SW480 (cell line): ENCODE results near the gene EMILIN3.

Experiments
- DNase-seq: peaks from one replicate; pipeline ENCODE4 v3.0.0-alpha.2; 2016; ENCODE audit warnings: low spot score

EMILIN3 gene

DNA sequence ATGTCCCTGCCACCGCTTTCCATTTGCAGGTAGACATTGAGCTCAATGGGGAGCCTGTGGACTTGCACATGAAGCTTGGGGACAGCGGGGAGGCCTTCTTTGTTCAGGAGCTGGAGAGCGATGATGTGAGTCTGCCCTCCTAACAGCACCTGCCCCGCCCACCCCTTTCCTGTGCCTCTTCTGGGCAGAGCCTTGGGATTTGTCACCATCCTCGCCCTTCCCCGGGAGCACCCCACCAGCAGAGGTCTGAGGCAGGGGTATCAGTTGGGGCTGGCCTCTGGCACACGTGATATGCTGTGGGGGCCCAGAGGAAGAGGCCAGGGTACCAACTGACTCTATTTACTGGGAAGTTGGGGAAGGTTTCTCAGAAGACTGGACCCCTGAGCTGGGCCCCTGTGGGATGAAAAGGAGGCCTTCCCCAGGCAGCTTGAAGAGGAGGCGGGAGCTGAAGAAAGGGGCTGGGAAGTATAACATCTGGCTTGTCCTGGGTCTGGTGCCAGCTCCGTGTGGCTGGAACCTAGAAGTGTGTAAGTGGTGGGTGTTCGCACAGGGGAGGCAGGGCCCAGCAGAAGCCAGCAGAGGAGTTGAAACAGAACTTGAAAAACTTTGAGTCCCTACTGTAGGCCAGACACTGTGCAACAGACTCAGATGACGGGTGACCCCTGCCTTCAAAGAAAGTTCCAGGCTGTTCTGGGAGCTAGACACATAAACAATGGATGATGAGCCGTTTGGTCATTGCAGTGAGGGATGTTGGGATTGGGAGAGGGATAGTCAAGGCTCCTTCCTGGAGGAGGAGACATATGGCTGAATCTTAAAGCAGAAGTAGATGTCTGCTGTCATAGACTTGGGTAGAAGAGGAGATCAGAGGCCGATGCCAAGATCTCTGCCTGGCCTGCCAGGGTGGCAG lies 18.8 kb downstream of the EMILIN3 start:
- DNase-seq = no peak

DNA sequence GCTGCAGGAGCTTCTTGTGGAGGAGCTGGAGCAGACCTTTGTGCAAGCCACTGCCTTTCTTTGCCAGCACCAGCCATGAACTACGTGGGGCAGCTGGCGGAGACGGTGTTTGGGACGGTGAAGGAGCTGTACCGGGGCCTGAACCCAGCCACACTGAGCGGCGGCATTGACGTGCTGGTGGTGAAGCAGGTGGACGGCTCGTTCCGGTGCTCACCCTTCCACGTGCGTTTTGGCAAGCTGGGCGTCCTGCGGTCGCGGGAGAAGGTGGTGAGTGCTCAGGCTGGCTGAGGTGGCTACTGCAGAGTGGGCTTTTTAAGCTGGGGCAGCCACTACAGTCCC lies 20.9 kb downstream of the EMILIN3 start:
- no peak for DNase-seq

DNA sequence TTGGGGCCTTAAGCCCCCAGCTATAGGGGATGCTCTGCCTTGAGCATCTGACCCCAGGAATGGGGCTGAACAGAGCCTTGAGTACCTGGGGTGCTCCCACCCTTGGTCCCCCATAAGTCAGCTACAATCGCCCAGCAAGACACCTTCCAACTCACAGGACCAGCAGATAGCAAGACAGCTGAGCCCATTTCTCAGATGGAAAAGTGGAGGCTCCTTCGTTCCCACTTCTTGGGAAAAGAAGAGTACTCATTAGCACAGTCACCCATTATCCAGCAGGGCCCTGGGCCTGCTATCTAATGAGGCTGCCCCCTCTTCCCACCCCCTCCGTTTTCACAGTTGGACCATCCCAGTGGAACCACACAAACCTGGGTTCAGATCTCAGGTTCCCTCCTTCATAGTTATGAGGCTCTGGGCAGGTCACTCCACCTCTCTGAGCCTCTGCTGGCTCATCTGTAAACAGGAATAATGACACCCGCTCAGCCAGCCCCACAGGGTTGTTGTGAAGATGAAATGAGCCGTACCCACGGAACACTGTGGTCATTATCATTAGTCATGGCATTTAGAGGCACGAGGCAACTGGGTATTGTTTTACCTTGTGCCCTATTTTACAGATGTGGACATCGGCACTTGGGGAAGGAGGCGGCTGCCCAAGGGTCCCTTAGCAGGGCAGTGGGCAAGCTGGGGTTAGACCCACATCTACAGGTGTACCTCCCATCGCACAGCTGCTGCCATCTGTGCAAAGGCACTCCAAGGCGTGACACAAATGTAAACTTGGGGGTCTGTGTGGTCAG lies 21.5 kb downstream of the EMILIN3 start:
- DNase-seq = no peak

DNA sequence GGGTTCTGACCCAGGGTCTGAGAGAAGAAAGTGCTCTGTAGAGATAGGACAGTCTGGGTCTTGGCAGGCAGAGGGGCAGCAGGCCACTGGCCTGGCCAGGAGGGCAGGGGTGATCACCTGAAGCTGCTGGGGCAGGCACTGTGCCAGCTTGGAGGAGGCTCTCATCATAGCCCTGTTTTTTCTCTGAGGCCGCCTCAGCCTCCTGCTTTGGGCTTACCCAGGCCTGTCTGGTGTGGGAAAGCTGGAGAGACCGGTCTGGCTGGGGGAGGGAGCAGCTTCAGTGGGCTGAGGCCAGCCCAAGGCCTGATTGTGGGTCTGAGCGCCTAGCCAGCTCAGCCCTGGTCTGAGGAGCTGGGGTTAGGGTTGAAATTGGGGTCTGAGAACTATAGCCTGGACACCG lies 22.1 kb downstream of the EMILIN3 start:
- DNase-seq = no peak

DNA sequence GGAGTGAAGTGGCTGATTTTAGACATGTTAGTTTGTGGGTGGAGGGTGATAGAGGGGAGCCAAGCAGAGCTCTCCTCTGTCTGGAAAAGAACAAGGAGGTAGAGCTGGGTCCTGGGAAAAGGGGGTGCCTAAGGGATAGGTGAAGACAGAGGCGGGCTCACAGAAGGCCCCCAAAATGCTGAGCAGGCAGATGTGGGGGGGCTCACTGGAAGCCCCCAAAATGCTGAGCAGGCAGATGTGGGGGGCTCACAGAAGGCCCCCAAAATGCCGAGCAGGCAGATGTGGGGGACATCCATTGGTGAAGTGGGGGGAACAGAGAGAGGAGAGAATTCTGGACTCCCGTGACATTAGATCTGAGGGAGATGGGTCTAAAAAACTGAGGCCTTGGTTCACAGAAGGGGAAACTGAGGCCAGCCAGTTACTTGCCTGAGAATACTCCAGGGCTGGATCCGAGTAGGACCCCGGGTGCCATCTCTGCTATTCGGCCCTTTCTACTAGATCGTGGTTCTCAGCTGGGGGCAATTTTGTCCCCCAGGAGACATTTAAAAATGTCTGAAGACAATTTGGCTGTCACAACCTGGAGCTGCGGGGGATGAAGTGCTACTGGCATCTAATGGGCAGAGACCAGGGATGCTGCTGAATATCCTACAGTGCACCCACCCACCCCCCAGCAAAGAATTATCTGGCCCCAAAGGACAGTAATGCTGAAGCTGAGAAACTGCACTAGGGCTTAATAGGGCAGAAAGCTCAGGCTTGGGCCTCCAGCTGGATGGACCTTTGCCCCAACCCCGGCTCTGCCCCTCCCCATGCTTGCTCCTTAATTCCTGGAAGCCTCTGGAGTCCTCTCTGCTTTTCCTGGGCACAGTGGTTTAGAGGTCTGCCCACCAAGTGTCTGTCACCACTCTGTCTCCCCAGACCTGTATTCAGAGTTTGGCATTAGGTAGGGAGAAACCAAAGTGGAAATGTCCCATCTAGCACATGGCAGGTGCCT lies 23.8 kb downstream of the EMILIN3 start:
- no peak for DNase-seq

DNA sequence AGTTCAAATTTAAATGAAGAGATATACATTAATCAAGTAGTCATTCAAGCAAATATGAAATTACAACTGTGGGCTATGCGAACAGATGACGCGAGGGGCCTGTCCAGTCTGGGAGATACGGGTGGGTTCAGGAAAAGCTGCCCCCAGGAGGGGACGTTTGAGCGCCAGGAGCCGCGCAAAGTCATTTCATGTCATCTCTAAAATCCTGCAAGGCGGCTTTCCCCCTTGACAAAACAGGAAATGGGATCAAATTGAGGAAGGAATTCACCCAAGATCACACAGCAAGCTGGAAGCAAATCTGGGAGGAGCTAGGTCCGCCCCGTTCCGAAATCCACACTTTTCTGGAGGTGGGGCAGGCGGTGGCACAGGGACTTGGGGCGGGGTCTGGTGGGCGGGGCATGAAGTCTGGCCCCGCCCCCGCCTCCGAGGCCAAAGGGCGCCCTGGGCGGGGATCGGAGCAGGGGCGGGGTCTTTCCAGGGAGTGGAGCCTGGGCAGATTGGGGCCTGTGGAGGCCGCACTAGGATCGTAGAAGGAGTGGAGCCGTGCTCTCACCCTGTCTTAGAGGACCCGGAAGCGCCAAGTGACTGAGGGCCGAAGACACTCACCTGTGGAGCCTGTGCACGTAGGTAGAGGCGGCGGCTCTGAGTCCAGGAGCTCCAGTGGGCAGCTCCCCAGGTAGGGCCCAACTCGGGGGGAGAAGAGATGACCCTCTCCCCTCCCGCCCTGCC lies 26.1 kb downstream of the EMILIN3 start, which contains the start of gene LPIN3:
Gene LPIN3 (plus strand): TSS at position 495 of the 729 bp plus-strand sequence. CDS start 4,983 bp downstream, outside the sequence.
- DNase-seq = peak; percentile 93

DNA sequence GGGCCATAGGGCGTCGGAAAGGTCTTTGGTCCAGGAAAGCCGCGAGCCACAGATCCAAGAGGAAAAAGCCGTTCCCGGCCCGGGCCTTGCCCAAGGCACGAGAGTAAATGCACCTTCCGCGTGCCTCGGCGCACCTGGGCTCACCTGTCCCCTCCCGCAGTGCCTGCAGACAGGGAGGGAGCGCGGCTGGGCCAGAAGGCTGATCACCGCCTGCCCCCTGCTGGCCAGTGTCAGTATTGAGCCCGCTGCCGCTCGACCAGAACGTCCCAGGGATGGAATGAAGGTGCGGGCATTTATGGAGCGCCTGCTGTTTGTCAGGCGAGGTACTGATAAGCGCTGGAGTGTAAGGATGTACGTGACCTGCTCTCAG lies 26.7 kb downstream of the EMILIN3 start:
- DNase-seq = peak; percentile 92

DNA sequence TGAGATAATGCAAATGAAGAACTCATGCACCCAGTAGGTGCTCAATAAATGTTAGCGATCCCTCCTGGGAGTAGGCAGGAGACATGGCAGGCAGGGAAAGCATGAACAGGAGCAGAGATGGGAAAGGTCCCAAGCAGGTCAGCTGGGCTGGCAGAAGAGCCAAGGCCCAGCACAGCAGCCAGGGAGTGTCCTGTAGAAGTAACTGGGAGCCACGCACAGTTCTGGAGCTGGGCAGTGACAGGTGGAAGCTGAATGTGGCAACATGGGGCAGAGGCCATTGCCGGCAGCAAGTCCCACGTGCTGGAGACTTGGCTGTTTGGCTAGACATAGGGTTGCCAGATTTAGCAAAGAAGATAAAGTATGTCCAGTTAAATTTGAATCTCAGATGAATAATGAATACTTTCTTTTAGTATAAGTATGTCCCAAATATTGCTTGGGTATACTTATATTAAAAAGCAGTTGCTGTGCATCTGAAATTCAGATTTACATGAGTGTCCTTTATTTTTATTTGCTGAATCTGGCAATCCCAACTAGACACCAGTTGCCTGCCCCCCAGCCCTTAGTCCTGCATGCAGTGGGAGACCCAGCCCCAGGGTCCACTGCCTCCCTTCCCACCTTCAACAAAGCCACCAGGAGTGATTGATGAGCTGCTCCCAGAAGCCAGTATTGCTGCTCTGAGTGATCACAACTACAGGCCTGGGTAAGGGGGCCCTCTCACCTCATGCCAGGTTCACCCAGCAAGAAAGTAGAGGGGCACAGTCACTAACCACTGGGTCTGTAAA lies 29.7 kb downstream of the EMILIN3 start:
- DNase-seq = no peak

DNA sequence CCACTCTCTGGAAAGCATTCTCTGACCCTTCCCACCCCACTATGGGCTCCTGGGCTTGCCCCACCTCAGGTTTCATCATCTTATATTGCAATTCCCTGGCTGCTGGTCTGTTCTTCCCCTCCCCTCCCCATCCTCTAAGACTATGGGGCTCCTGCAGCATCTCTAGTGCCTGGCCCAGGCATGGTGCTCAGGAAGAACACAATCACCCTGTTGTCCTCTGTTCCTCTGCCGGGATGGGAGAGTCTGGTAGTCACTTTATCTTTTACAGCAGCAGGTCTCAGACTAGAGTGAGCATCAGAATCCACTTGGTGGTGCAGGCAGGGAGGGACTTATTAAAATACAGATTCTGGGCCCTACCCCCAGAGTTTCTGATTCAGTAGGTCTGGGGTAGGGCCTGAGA lies 31.0 kb downstream of the EMILIN3 start:
- no peak for DNase-seq

DNA sequence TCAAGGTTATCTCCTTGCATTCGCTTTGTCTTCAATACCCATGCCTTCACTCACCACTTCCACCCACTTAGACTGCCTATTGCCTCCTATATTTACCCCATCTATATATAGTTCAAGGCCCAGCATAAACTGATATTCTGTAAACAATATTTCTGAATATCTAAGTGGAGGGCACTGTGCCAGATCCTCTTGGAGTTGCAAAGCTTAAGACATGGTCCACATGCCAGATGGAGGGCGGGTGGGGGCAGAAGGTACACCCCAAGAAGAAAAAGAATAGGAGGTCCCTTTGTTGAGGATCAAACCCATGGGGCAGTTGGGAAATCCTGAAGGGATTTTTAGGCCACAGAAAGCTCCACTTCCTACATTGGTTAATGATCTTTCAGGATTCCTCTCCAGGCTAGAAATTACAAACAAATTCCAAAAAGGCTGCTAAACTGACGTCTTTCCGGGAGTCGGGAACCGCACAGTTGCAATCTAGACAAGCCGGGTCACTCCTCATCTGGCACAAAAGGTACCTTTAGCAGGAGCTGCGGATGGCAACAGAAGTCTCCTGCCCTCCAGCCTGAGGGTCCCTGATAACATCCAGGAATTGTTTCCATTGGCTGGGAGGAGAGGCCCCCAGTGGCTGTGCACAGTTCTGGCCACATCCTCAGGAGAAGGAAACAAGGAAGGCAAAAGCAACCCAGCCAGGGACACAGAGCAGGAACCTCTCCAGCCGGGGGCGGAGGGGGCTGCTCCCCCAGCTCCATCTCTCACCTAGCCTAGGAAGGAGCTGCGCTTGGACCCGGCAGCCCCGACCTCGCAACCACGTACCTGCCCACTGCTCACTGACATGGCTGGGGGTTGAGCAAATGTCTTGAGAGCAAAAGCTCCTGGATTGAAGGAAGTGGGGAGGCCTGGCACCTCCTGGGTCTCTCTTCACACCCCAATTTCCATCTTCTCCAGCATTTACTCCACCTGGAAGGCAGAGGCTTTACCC lies 31.9 kb downstream of the EMILIN3 start:
- DNase-seq = no peak

DNA sequence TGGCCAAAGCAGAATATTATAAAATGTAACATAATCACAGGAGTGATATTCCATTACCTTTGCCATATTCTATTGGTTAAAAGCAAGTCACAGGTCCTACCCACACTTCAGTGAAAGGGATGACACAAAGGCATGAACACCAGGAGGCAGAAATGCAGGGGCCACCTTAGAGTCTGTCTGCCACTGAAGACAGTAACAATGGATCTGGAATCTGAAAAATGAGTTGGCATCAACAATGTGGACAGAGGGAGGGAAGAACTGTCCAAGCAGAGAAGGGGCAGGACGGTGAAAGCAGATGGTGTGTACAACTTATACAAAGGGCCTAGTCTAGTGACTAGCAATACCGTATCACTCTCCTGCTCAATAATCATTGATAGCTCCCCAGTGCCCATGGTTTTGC lies 32.6 kb downstream of the EMILIN3 start:
- no peak for DNase-seq

DNA sequence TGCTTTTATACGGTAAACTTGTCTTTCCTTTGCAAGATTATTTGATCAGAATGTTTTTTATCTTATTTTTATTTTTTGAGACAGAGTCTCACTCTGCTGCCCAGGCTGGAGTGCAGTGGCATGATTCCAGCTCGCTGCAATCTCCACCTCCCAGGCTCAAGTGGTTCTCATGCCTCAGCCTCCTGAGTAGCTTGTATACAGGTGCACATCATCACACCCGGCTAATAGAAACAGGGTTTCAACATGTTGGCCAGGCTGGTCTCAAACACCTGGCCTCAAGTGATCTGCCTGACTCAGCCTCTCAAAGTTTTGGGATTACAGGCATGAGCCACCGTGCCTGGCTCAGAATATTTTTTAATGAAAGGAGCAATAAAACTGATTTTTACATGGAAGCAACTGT lies 34.9 kb downstream of the EMILIN3 start:
- DNase-seq = no peak

DNA sequence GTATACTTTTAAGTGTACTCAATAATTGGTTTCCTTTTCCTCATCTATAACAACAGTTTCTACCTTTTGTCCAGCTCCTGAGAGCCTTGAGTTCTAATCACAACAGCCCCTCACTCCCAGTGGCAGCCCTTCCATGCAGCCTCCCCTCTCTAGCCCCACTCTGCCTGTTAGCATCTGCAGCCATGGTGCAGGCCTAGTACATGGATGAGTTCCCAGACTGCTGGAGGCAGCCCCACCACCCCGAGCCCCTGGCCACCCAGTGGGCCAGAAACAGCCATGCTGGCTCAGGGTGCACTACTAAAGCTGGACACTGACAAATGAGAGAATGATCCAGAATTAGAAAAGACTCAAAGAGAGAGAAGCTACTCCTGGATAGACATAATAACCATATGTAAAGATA lies 35.7 kb downstream of the EMILIN3 start:
- DNase-seq = no peak

DNA sequence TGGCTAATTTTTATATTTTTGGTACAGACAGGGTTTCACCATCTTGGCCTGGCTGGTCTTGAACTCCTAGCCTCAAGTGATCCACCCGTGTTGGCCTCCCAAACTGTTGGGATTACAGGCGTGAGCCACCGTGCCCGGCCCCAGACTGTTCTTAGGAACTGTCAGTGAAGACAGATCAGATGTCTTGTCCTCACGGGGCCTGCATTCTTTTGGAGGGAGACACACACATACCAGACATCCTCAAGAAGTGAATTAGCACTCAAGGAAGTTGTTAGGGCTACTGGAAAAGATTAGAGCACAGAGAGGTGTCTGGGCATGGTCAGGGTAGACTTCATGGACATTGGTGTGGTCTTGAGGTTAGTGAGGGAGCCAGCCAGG lies 36.3 kb downstream of the EMILIN3 start:
- DNase-seq = no peak

DNA sequence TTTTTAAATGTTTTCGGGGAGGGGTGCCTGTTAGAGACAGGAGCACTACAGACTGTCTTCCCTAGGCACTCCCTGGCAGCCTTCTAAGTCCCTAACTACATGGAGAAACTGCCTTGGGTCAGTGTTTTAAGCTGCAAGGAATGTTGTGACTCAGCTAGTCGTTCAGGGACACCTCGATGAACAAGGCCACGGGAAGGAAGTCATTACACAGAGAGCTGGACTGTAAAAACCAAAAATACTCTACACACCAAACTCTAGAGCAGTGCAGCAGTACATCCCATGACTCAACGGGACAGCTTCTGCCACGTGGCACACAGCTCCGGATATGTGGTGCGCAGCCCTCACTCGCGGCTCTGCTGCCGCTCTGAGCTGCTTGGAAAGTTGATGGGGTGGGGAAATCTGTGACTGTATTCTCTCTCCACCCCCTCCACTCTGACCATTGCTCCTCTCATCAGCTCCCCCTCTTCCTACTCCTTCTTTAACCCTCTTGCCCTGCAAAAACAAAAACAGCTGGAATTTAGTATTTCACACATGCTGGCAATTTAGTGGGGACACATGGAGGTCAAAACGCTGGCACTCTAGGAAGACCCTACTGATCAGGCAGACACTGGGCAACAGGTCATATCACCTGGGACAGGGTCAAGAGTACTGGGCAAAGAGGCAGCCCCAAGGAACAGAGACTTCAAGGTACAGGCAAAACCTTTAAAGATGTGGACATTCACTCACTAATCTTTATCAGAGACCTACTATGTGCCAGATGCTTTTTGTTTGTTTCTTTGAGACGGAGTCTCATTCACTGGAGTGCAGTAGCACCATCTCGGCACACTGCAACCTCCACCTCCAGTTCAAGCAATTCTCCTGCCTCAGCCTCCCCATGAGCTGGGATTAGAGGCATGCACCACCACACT lies 36.9 kb downstream of the EMILIN3 start:
- DNase-seq = peak; percentile 92

DNA sequence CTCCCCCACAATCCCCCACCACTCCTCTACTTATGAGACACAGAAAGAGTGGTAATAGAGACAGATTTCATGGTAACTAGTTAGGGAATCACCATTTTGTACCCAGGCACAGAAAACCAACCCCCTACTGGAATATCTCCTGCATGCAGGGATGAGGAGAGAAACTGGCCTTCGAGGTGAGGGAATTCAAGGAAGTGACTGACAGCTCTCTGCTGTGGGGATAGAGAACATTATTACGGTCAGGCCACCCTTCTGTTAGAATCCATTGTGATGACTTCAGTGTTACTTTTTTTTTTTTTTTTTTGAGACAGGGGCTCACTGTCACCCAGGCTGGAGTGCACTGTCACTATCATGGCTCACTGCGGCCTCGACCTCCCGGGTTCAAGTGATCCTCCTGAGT lies 39.4 kb downstream of the EMILIN3 start:
- DNase-seq = no peak

DNA sequence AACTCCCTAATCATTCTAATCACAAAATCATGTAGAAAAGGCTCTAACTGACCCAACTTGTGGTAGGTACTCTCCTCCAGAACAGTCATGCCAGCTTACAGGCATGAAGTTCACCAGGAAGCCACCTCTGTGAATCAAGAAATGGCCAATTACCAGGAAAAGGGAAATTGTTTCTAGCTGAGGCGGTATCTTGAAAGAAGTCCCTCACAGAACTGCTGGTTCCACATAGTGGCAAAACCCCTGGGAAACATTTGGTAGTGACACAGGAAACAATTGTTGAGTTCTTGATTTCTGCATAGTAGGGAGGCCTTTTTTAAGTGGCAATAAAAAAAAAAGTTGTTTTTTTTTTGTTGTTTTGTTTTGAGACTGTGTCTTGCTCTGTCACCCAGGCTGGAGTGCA lies 45.6 kb downstream of the EMILIN3 start:
- DNase-seq = no peak

DNA sequence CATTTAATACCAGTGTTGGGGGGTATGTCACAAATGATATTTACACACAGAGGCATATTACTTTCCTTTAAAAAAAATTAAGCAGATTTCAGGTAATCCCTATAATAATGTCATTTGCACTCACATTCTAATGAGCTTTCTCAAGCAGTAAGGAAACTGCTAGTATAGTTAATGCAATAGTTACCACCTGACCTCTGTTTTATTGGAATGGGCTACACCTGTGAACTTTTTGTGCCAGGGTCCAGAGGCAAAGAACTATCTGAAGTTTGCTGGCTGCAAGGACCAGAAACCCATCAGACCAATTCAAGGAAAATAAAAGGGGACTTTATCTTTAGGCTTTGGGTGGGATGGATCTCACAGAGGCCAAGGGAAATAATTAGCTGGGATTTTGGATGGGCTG lies 46.2 kb downstream of the EMILIN3 start:
- no peak for DNase-seq
